ENCODE data around the gene VPS35.

Gene VPS35

DNA sequence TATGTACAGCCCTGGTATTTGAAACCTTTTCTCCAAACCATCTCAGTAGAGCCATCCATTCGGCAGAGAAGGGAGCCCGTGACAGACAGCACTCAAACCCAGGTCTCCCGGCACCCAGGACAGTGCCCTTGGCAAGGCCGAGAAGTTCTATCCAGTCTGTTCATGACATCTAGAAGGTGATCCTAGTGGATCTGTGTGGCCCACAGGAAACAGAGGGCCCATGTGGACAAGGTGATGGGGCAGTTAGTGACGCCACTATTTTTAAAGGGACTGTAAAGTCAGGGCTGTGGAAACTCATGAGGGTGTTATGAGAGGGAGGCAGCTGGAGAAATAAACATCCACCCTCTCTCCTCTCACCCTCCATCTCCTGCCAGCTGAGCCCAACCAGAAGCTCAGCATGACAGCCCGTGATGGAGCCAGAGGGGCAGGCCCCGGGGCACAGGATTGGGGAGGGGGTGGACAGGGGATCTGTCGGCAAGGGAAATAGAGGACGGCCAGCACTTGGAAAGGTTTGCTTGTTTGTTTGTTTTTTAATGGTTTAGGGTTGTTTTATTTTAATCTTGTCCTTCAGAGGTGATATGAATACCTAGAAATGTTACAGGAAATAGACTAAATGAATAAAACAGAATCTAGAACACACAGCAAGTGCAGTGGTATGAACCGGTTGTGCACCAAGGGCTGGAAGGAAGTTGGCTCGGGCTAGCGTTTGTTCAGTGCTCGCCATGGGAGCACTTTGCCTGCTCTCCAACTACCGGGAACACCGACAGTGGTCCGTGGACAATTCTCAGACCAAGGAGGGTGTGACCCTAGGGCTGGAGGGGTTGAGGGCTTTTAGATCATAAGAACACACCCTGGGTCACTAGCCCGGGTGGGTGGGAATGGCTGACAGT is 42.1 kb upstream of the VPS35 start:
- TF ChIP-seq, protein P1, sequence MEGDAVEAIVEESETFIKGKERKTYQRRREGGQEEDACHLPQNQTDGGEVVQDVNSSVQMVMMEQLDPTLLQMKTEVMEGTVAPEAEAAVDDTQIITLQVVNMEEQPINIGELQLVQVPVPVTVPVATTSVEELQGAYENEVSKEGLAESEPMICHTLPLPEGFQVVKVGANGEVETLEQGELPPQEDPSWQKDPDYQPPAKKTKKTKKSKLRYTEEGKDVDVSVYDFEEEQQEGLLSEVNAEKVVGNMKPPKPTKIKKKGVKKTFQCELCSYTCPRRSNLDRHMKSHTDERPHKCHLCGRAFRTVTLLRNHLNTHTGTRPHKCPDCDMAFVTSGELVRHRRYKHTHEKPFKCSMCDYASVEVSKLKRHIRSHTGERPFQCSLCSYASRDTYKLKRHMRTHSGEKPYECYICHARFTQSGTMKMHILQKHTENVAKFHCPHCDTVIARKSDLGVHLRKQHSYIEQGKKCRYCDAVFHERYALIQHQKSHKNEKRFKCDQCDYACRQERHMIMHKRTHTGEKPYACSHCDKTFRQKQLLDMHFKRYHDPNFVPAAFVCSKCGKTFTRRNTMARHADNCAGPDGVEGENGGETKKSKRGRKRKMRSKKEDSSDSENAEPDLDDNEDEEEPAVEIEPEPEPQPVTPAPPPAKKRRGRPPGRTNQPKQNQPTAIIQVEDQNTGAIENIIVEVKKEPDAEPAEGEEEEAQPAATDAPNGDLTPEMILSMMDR (IDR thresholded peaks at IDR 0.05; ENCODE audit: control insufficient read depth, insufficient read depth, low read depth, low read length, missing control alignments): no peak
- no peak for DNase-seq (ENCODE audit: low read depth)
- H3K4me3 ChIP-seq (ENCODE audit: control insufficient read depth, low read depth, low read length): no peak overlapping the region

GRCh38 chr16:46730126-46730525 is 41.1 kb upstream of the VPS35 start:
- no peak for DNase-seq (ENCODE audit: low read depth)
- no peak overlapping the region for H3K4me3 ChIP-seq (ENCODE audit: control insufficient read depth, low read depth, low read length)
- TF ChIP-seq, protein P1 (IDR thresholded peaks at IDR 0.05; ENCODE audit: control insufficient read depth, insufficient read depth, low read depth, low read length, missing control alignments): no peak

DNA sequence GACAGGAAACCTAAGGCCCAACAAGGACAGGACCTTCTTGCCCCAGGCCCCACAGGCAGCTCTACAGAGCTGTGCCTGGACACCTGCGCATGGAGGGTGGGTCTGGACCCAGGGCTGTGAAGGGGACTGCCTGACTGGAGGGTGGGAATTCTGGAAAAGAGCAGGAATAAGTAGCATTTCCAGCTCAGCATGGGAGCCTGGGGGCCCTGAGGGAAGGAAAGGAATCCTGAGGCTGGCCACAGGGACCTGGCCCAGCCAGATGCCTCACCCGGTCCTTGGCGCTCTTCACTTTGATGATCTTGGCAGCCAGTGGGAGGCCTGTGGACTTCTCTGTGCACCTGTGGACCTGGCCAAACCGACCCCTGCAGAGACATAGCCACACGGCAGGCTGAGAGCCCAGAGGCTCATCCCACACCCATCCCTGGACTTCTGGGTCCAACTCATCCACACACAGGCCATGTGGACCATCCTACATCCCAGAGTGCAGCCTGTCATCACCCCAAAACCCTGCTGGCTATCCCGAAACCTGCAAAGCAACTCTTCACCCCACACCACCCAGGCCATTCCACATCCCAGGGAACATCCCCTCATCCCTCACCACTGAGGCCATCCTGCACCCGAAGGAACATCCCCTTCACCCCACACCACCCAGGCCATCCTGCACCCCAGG is 40.5 kb upstream of the VPS35 start:
- no peak for DNase-seq (ENCODE audit: low read depth)
- no peak overlapping the region for H3K4me3 ChIP-seq (ENCODE audit: control insufficient read depth, low read depth, low read length)
- TF ChIP-seq, protein P1 (IDR thresholded peaks at IDR 0.05; ENCODE audit: control insufficient read depth, insufficient read depth, low read depth, low read length, missing control alignments): no peak

- DNase-seq (ENCODE audit: low read depth): no peak
- TF ChIP-seq, protein P1 (IDR thresholded peaks at IDR 0.05; ENCODE audit: control insufficient read depth, insufficient read depth, low read depth, low read length, missing control alignments): no peak
- H3K4me3 ChIP-seq (ENCODE audit: control insufficient read depth, low read depth, low read length): no peak overlapping the region
These were observed 39.8 kb upstream of the VPS35 start for GRCh38 chr16:46728806-46729205.

DNA sequence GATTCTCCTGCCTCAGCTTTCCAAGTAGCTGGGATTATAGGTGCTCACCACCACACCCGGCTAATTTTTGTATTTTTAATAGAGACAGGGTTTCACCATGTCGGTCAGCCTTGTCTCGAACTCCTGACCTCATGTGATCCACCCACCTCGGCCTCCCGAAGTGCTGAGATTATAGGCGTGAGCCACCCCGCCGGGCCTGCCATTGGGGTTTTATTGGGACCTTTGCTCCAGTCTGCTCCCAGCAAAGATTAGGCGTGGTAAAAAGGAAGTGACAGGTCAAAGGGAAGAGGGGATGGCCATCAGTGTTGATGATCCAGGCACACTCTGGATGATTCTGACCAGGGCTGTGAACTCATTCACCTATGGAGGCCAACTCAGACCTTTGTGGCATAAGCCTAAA is 38.7 kb upstream of the VPS35 start:
- H3K4me3 ChIP-seq (ENCODE audit: control insufficient read depth, low read depth, low read length): no peak overlapping the region
- TF ChIP-seq, protein P1 (IDR thresholded peaks at IDR 0.05; ENCODE audit: control insufficient read depth, insufficient read depth, low read depth, low read length, missing control alignments): no peak

GRCh38 chr16:46727184-46727583 is 38.2 kb upstream of the VPS35 start:
- DNase-seq (ENCODE audit: low read depth): no peak
- H3K4me3 ChIP-seq (ENCODE audit: control insufficient read depth, low read depth, low read length): no peak overlapping the region
- TF ChIP-seq, protein P1 (IDR thresholded peaks at IDR 0.05; ENCODE audit: control insufficient read depth, insufficient read depth, low read depth, low read length, missing control alignments): no peak

More for the DNA sequence above, 38.7 kb upstream of the VPS35 start:
- DNase-seq (ENCODE audit: low read depth): no peak

Measured in AG09309 (cell line).